GM21515 (cell line): ENCODE results near the gene GALNT1.

Experiments used
- ATAC-seq: cut with Tn5 transposase; IDR thresholded peaks from one replicate; pipeline ENCODE4 v1.9.1; 2021; ENCODE audit not compliant: unreplicated experiment

GALNT1 gene

DNA sequence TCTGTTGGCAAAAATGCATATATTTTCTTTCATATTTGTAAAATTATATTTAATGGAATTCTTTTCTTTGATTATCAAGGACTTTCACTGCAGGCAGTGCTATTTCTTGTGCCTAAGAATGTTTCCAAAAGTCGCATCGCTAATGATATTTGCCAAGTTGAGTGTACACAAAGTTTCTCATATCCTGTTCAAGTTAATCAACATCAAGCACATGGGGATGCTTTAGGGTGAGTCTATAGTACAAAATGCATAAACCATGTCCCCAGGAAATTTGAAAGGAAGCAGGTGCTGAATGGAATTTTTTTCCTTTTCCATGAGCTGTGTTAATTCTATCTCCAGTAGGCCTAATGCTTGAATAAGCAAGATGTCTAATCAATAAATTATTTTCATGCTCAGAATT is 129.7 kb downstream of the GALNT1 start:
- ATAC-seq: no peak

GRCh38 chr18:35713545-35713944 is 132.0 kb downstream of the GALNT1 start:
- no peak for ATAC-seq

DNA sequence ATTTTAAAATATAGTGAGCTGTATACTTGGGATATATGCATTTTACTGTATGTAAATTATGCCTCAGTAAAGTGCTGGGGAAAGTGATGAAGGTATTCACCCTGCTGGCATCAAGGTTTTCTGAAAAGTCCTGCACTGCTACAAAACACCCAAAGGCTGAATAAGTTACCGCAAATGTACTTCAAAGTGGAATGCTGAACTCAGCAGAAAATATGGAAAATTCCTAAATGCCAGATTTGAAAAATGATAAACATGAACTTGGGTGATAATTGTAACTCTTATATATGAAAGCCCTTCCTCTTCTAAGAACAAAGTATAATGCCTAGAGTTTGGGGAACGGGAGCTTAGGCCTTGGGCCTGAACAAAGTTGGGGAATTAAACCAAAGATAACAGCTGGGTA is 133.0 kb downstream of the GALNT1 start:
- ATAC-seq: no peak

GRCh38 chr18:35715139-35715538 is 133.6 kb downstream of the GALNT1 start:
- ATAC-seq: no peak

- no peak for ATAC-seq
Observed at GRCh38 chr18:35716169-35716831, 134.8 kb downstream of the GALNT1 start.

DNA sequence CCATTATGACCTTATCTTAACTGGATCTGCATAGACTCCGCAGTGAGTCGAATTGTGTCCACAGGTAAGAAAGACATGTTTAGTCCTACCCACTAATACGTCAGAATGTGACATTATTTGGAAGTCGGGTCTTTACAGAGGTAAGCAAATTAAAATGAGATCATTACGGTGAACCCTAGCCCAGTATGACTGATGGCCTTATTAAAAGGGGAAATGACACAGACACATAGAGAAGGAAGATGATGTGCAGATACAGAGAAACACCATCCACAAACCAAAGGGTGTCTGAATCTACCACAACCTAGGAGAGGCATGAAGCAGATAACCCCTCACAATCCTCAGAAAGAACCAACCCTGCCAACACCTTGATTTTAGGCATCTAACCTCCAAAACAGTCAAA is 135.6 kb downstream of the GALNT1 start:
- ATAC-seq: no peak

DNA sequence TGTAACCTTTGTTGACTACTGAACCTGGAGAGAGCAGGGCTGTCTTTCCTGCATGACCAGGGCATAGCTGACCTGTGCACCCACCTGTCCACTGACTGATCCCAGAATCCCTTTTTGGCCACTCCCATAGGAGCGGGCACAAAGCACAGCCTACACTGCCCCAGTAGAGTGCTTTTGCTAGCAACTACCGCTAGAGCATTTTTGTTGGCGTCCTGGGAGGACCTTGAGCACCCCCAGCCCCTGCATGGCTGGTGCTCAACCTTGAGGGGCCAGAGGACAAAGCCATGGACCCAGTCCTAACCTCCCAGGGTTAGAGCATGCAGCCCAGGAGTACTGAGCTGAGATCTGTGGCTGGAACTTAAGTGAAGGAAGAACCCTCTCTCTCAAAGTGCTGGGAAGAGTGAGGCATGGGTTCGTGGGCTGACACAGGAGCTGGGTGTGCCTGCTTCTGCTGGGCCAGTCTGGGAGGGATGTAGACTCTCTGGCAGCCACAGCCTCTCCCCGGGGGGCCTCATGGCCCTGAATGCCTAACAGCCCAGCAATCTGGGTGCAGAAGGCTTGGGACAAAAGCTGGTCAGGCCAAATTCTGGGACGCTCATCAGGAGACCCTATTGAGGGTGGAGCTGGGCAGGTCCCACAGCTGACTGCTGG is 140.0 kb downstream of the GALNT1 start:
- no peak for ATAC-seq

DNA sequence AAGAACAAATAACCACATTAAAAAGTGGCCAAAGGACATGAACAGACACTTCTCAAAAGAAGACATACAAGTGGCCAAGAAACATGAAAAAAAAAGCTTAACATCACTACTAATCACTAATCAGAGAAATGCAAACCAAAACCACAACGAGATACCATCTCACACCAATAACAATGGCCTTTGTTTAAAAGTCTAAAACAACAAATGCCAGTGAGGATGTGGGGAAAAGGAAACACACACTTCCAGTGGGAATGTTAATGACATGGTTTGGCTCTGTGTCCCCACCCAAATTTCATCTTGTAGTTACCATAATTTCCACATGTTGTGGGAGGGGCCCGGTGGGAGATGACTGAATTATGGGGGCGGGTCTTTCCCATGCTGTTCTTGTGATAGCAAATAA is 147.1 kb downstream of the GALNT1 start:
- no peak for ATAC-seq

- ATAC-seq: no peak
Observed at GRCh38 chr18:35729991-35730668, 148.6 kb downstream of the GALNT1 start.

GRCh38 chr18:35730691-35731370 is 149.3 kb downstream of the GALNT1 start:
- ATAC-seq: no peak

- ATAC-seq: no peak
Observed at GRCh38 chr18:35731701-35732100, 150.2 kb downstream of the GALNT1 start.

GRCh38 chr18:35732162-35732561 is 150.6 kb downstream of the GALNT1 start:
- no peak for ATAC-seq

DNA sequence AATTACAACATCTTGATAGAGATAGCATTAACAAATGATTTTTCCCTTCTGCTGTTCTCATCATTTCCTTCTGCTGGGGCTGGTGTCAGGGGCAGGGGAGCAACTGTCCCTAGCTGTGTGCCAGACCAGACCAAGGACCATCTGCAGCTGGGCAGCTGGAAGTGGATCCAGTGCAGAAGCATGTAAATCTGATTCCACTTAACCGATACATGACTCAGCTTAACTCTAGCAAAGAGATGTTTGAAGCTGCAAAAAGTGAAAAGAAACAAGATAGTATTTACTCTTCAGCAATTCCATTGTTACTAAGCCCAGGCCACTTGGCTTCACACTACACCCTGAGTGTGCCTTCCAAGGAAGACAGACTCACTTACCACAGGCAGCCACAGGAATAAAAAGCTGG is 151.1 kb downstream of the GALNT1 start:
- ATAC-seq: no peak

- no peak for ATAC-seq
Observed at GRCh38 chr18:35733408-35733807, 151.9 kb downstream of the GALNT1 start.

- no peak for ATAC-seq
Observed at GRCh38 chr18:35736696-35737095, 155.2 kb downstream of the GALNT1 start.

GRCh38 chr18:35739778-35740177 is 158.2 kb downstream of the GALNT1 start:
- no peak for ATAC-seq

DNA sequence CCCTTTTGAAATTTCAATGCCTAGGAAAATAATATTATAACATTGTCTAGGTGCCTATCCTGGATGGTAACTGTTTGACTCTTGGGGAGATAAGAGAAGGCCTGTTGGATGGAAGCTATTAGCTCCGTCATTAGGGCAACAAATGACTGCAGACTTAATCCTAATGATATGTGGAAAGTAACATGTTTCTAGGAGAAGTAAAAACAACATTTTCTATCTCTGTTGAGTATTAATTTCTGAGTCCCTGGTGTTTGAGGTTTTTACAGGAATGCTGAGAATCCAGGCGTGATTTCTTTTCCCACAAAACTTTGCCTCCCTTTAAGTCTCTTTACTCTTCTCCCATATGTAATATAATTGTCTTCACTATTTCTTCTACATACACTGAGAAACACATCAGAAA is 159.1 kb downstream of the GALNT1 start:
- ATAC-seq: no peak

GRCh38 chr18:35743916-35744315 is 162.4 kb downstream of the GALNT1 start:
- ATAC-seq: no peak

- no peak for ATAC-seq
Observed at GRCh38 chr18:35745814-35746213, 164.3 kb downstream of the GALNT1 start.

DNA sequence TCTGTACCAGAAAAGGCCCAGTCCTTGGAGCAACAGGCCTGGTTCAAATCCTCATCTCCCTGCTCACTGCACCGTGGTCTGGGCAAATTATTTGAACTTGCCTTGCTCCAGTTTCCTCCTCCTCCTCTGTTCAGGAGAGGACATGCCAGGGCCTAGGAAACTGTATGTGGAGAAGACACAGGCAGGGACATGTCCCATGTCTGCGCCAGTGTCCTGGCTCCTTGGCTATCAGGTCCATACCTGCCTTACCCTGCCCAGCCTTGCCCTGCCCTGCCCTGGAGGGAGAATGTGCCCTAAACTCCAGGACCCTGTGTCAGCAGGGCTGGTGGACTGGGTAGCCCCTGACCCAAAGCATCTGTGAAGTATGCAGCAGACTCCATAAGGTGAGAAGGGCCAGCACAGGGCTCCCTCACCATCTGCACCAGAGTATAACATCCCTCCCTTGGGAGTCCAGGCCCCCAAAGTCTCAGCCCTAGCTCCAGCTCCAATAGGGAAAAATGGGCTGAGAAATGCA is 165.3 kb downstream of the GALNT1 start:
- ATAC-seq: no peak

GRCh38 chr18:35747894-35748472 is 166.4 kb downstream of the GALNT1 start:
- ATAC-seq: no peak
